ENCODE data around the gene TM2D3. TPM values are rescaled to one million over a fixed set of nuclear protein-coding genes. Genes with fewer than 3 reads are reported as not detected.

The TM2D3 gene
- total and polyA plus RNA-seq, 2 donors (not counting 3 experiments of a cell fraction or from before 2014, with no cell fraction given): 34.3 to 51.5 TPM

DNA sequence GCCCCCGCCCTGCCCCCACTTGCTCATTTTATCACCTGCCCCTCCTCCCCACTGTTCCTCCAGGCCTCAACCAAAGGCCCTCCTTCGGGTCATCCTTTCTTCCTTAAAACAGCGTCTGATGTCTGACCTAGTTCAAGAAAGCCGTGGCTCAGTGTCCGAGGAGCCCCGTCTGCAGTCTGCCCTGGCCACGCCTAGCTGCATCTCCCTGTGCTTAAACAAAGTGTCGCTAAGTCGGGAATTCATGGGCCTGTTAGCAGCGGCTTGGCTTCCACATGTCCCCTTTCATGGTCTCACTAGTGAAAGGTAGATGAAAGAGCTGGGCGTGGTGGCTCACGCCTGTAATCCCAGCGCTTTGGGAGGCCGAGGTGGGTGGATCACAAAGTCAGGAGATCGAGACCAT, 41.2 kb downstream of the TM2D3 start:
- dilution Hi-C loops (cut with MboI; ENCODE audit: extremely low pct_ligation_motif_present, low sequenced_read_pairs): no loop called here
- no peak overlapping the region for H3K4me2 ChIP-seq (ENCODE audit: insufficient read depth, low read length)
- no peaks in the 10 kb centered on the region for H3K9me3 ChIP-seq (replicated peaks; ENCODE audit: control insufficient read depth, insufficient read depth, low read length)
- H3K36me3 ChIP-seq (ENCODE audit: control insufficient read depth in 2 of 2, extremely low read depth in 1 of 2, insufficient read depth in 2 of 2, low read length in 2 of 2): no peaks in the 10 kb centered on the region
- BruUV-seq (replicated peaks): no TSS peak
- H3K27ac ChIP-seq (ENCODE audit: insufficient read depth, low read depth, low read length): no peak overlapping the region
- CTCF ChIA-PET: no interaction called here
- no peaks in the 10 kb centered on the region for H4K20me1 ChIP-seq (replicated peaks; ENCODE audit: control insufficient read depth, extremely low read depth, insufficient read depth, low read length)
- H2AFZ ChIP-seq (ENCODE audit: low read depth, low read length): no peak overlapping the region
- no peak overlapping the region for H3K9ac ChIP-seq (replicated peaks; ENCODE audit: extremely low read depth, insufficient read depth, low read length)
- FAIRE-seq: no peak
- TF ChIP-seq FOS (IDR thresholded peaks at IDR 0.05; ENCODE audit: borderline replicate concordance, insufficient read depth, low read length) (no peak), POLR2AphosphoS5 (IDR thresholded peaks at IDR 0.05; ENCODE audit: insufficient read depth, low read depth, low read length) (no peak), EZH2 (IDR thresholded peaks at IDR 0.05; ENCODE audit: borderline replicate concordance, low read depth, low read length, severe bottlenecking) (no peak), JUN (IDR thresholded peaks at IDR 0.05; ENCODE audit: borderline replicate concordance, insufficient read depth, insufficient read length, low read depth) (no peak), GATA2 (IDR thresholded peaks at IDR 0.05; ENCODE audit: insufficient read depth, insufficient read length, low read depth, low read length) (no peak), POLR2A (IDR thresholded peaks at IDR 0.05; ENCODE audit: low read depth, low read length) (no peak)
- TF ChIP-seq, protein P1, sequence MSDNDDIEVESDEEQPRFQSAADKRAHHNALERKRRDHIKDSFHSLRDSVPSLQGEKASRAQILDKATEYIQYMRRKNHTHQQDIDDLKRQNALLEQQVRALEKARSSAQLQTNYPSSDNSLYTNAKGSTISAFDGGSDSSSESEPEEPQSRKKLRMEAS (IDR thresholded peaks at IDR 0.05; ENCODE audit: insufficient read depth, insufficient read length): no peak
- TF ChIP-seq, protein P2, sequence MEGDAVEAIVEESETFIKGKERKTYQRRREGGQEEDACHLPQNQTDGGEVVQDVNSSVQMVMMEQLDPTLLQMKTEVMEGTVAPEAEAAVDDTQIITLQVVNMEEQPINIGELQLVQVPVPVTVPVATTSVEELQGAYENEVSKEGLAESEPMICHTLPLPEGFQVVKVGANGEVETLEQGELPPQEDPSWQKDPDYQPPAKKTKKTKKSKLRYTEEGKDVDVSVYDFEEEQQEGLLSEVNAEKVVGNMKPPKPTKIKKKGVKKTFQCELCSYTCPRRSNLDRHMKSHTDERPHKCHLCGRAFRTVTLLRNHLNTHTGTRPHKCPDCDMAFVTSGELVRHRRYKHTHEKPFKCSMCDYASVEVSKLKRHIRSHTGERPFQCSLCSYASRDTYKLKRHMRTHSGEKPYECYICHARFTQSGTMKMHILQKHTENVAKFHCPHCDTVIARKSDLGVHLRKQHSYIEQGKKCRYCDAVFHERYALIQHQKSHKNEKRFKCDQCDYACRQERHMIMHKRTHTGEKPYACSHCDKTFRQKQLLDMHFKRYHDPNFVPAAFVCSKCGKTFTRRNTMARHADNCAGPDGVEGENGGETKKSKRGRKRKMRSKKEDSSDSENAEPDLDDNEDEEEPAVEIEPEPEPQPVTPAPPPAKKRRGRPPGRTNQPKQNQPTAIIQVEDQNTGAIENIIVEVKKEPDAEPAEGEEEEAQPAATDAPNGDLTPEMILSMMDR (IDR thresholded peaks at IDR 0.05; ENCODE audit: extremely low read depth in 1 of 2, insufficient read depth in 1 of 2, low read depth in 1 of 2, low read length in 2 of 2): no peak
- no peaks in the 10 kb centered on the region for H3K9me1 ChIP-seq (replicated peaks; ENCODE audit: control insufficient read depth, extremely low read depth, insufficient read depth, low read length)
- H3K4me3 ChIP-seq (replicated peaks in 1 of 3; ENCODE audit: insufficient read depth in 1 of 3, low read depth in 1 of 3, low read length in 3 of 3): no peak overlapping the region
- no peaks in the 10 kb centered on the region for H3K4me1 ChIP-seq (ENCODE audit: control insufficient read depth, extremely low read depth, insufficient read depth, low read length)
- POLR2A ChIA-PET: no interaction called here
- intact Hi-C loops (cut with micrococcal nuclease): no loop called here
- H3K79me2 ChIP-seq (ENCODE audit: control insufficient read depth, insufficient read depth, low read length): no peaks in the 10 kb centered on the region
- no peak for DNase-seq (ENCODE audit: low read depth, low spot score)
- H3K27me3 ChIP-seq (ENCODE audit: control insufficient read depth in 2 of 2, insufficient read depth in 2 of 2, low read length in 2 of 2): no peaks in the 10 kb centered on the region
